Osteoblast (primary cell): ENCODE results near the gene ZNF622. TPM values are rescaled to one million over a fixed set of nuclear protein-coding genes. Genes with fewer than 3 reads are reported as not detected.

Experiments
- DNase-seq: peaks from one replicate; pipeline ENCODE4 v3.0.0; 2011; ENCODE audit warnings: low spot score, mixed read lengths; ENCODE audit not compliant: insufficient read length; ENCODE audit errors: missing footprints
- H2AFZ ChIP-seq: 2 replicates; pipeline ENCODE4 v1.6.0; 2011; ENCODE audit warnings: mild to moderate bottlenecking, low read length
- H3K27ac ChIP-seq: 2 replicates; pipeline ENCODE4 v1.5.1; 2011; ENCODE audit warnings: mild to moderate bottlenecking, low read depth, low read length, moderate library complexity
- H3K27me3 ChIP-seq: 2 replicates; pipeline ENCODE4 v1.6.0; 2012; ENCODE audit warnings: mild to moderate bottlenecking, control low read depth, inconsistent platforms, low read length, moderate library complexity; ENCODE audit not compliant: insufficient read depth
- H3K36me3 ChIP-seq: 2 replicates; pipeline ENCODE4 v1.5.1; 2011; ENCODE audit warnings: mild to moderate bottlenecking, low read length, control low read depth, moderate library complexity; ENCODE audit not compliant: insufficient read depth
- H3K4me1 ChIP-seq: 2 replicates; pipeline ENCODE4 v1.5.1; 2011; ENCODE audit warnings: mild to moderate bottlenecking, low read length, control low read depth, moderate library complexity; ENCODE audit not compliant: insufficient read depth
- H3K4me2 ChIP-seq: 2 replicates; pipeline ENCODE4 v1.6.0; 2011; ENCODE audit warnings: mild to moderate bottlenecking, low read length; ENCODE audit not compliant: insufficient read depth
- H3K4me3 ChIP-seq: fragments of 200-600 bp; sonication (generic); 3 replicates; pipeline ENCODE4 v1.5.1; 2012; ENCODE audit warnings: mild to moderate bottlenecking, low read length, inconsistent platforms; ENCODE audit not compliant: insufficient read depth
- H3K79me2 ChIP-seq: 2 replicates; pipeline ENCODE4 v1.6.0; 2012; ENCODE audit warnings: mild to moderate bottlenecking, low read length, control low read depth, inconsistent platforms; ENCODE audit not compliant: insufficient read depth
- H3K9me3 ChIP-seq: 2 replicates; pipeline ENCODE4 v1.5.1; 2011; ENCODE audit warnings: low read depth, low read length, control low read depth
- H4K20me1 ChIP-seq: 2 replicates; pipeline ENCODE4 v1.6.0; 2012; ENCODE audit warnings: mild to moderate bottlenecking, low read length, control low read depth; ENCODE audit not compliant: insufficient read depth
- CTCF ChIP-seq: IDR thresholded peaks from 2 replicates; pipeline ENCODE4 v1.5.1; 2011; ENCODE audit warnings: mild to moderate bottlenecking, low read depth, low read length, moderate library complexity; ENCODE audit errors: extremely low read depth
- total RNA-seq: library from RNA; depleted of rRNA; stranded (reverse); fragments of >200 nt; gene quantifications from 2 replicates; pipeline ENCODE4 v1.2.3, GENCODE V29; 2012

The ZNF622 gene
- total RNA-seq, 1 donor, result 69.8 TPM

GRCh38 chr5:16500024-16500423 is 34.4 kb upstream of the ZNF622 start:
- no peak for TF ChIP-seq CTCF
- Histone ChIP-seq H3K27ac (no peak overlapping the region), H3K4me2 (no peak overlapping the region), H3K79me2 (no peaks in the 10 kb centered on the region), H2AFZ (no peak overlapping the region), H3K27me3 (no peaks in the 10 kb centered on the region), H3K36me3 (no peaks in the 10 kb centered on the region), H3K4me1 (no peaks in the 10 kb centered on the region), H3K9me3 (no peaks in the 10 kb centered on the region), H3K4me3 (no peak overlapping the region), H4K20me1 (no peaks in the 10 kb centered on the region)
- no peak for DNase-seq

GRCh38 chr5:16497546-16497945 is 31.9 kb upstream of the ZNF622 start:
- TF ChIP-seq CTCF, result no peak
- Histone ChIP-seq H3K79me2 (no peaks in the 10 kb centered on the region), H3K36me3 (no peaks in the 10 kb centered on the region), H3K4me1 (no peaks in the 10 kb centered on the region), H4K20me1 (no peaks in the 10 kb centered on the region), H3K9me3 (no peaks in the 10 kb centered on the region), H3K27ac (no peak overlapping the region), H3K27me3 (no peaks in the 10 kb centered on the region), H3K4me2 (no peak overlapping the region), H2AFZ (no peak overlapping the region), H3K4me3 (no peak overlapping the region)
- DNase-seq, result no peak

GRCh38 chr5:16493261-16493660 is 27.7 kb upstream of the ZNF622 start:
- Histone ChIP-seq H2AFZ (no peak overlapping the region), H3K36me3 (no peaks in the 10 kb centered on the region), H3K4me2 (no peak overlapping the region), H3K9me3 (no peaks in the 10 kb centered on the region), H3K27ac (no peak overlapping the region), H3K4me3 (no peak overlapping the region), H3K4me1 (no peaks in the 10 kb centered on the region), H3K27me3 (no peaks in the 10 kb centered on the region), H3K79me2 (no peaks in the 10 kb centered on the region), H4K20me1 (no peaks in the 10 kb centered on the region)
- no peak for DNase-seq
- TF ChIP-seq CTCF, result no peak

- peak; percentile 42 for DNase-seq
- no peaks in the 10 kb centered on the region for H3K79me2 ChIP-seq
- no peaks in the 10 kb centered on the region for H4K20me1 ChIP-seq
- TF ChIP-seq CTCF, result no peak
- no peak overlapping the region for H2AFZ ChIP-seq
- H3K36me3 ChIP-seq, result no peaks in the 10 kb centered on the region
- H3K4me1 ChIP-seq, result no peaks in the 10 kb centered on the region
- H3K4me3 ChIP-seq, result no peak overlapping the region
- no peaks in the 10 kb centered on the region for H3K27me3 ChIP-seq
- no peak overlapping the region for H3K4me2 ChIP-seq
- no peak overlapping the region for H3K27ac ChIP-seq
- H3K9me3 ChIP-seq, result no peaks in the 10 kb centered on the region
Observed at GRCh38 chr5:16492398-16493140, 27.0 kb upstream of the ZNF622 start.
